K562 (cell line): ENCODE data around the gene PLTP. TPM values are rescaled to one million over a fixed set of nuclear protein-coding genes. Genes with fewer than 3 reads are reported as not detected.

Experiments used
- ARID4B ChIP-seq: sonication (generic); formaldehyde crosslinking; IDR thresholded peaks from 2 replicates; pipeline ENCODE4 v1.8.0; 2022; ENCODE audit warnings: mild to moderate bottlenecking, missing genetic modification reagents
- BCOR ChIP-seq: fragments of 450-650 bp; IDR thresholded peaks from 2 replicates; pipeline ENCODE4 v1.6.1; 2016
- CXXC5 ChIP-seq: fragments of 250-450 bp; sonication (Bioruptor Pico); IDR thresholded peaks from 2 replicates; pipeline ENCODE4 v1.8.0; 2022; ENCODE audit warnings: inconsistent platforms, mild to moderate bottlenecking, moderate library complexity
- DLX4 ChIP-seq: fragments of 250-450 bp; sonication (Bioruptor Pico); IDR thresholded peaks from 2 replicates; pipeline ENCODE4 v1.6.1; 2021; ENCODE audit warnings: mild to moderate bottlenecking
- E2F6 ChIP-seq, 2 experiments: IDR thresholded peaks; 2 replicates each; pipeline ENCODE4 v1.6.1; 2011; ENCODE audit warnings: borderline replicate concordance in 1 of 2, control low read depth in 1 of 2, low read depth in 1 of 2, low read length in 1 of 2, mild to moderate bottlenecking in 1 of 2, mixed read lengths in 1 of 2, moderate library complexity in 1 of 2; ENCODE audit not compliant: insufficient read depth in 1 of 2, insufficient read length in 1 of 2, poor library complexity in 1 of 2, severe bottlenecking in 1 of 2; ENCODE audit errors: extremely low read depth in 1 of 2
- GTF3C2 ChIP-seq: IDR thresholded peaks from 3 replicates; pipeline ENCODE4 v1.6.1; 2011; ENCODE audit warnings: borderline replicate concordance, mild to moderate bottlenecking, moderate library complexity; ENCODE audit not compliant: insufficient read length; ENCODE audit errors: extremely low read depth
- HMBOX1 ChIP-seq: sonication (generic); IDR thresholded peaks from 2 replicates; pipeline ENCODE4 v1.6.1; 2016
- KDM2B ChIP-seq: fragments of 250-450 bp; sonication (Bioruptor Pico); IDR thresholded peaks from 2 replicates; pipeline ENCODE4 v1.8.0; 2021; ENCODE audit warnings: mild to moderate bottlenecking, moderate library complexity
- PTRF ChIP-seq: fragments of 450-650 bp; IDR thresholded peaks from 2 replicates; pipeline ENCODE4 v1.6.1; 2016; ENCODE audit warnings: mild to moderate bottlenecking, missing genetic modification characterization, missing compliant biosample characterization
- RBBP5 ChIP-seq: fragments of 200-600 bp; sonication (generic); IDR thresholded peaks from 2 replicates; pipeline ENCODE4 v1.6.1; 2012; ENCODE audit warnings: borderline replicate concordance, mild to moderate bottlenecking, low read length, control low read depth, inconsistent platforms; ENCODE audit not compliant: insufficient read depth, poor library complexity, severe bottlenecking
- SMARCA4 ChIP-seq: fragments of 450-650 bp; IDR thresholded peaks from 2 replicates; pipeline ENCODE4 v1.6.1; 2016
- U2AF2 ChIP-seq: fragments of 200-400 bp; formaldehyde crosslinking; optimal IDR thresholded peaks from 2 replicates; pipeline ENCODE3; 2017; ENCODE audit warnings: low read depth, mild to moderate bottlenecking, low read length
- ZNF395 ChIP-seq: fragments of 200-800 bp; sonication (Bioruptor generic); IDR thresholded peaks from 2 replicates; pipeline ENCODE4 v1.6.1; 2017; ENCODE audit warnings: missing genetic modification characterization, missing compliant biosample characterization
- ZNF436 ChIP-seq: fragments of 250-450, 450-650 bp; sonication (Bioruptor Pico); formaldehyde crosslinking; IDR thresholded peaks from 2 replicates; pipeline ENCODE4 v1.7.0; 2020; ENCODE audit warnings: mild to moderate bottlenecking
- ZNF696 ChIP-seq: fragments of 250-450 bp; sonication (Bioruptor Pico); conservative IDR thresholded peaks from 2 replicates; pipeline ENCODE4 v1.4.0; 2020; ENCODE audit warnings: mild to moderate bottlenecking, moderate library complexity
- polyA plus RNA-seq, 8 experiments: library from polyadenylated mRNA; depleted of rRNA in 4 of 8; stranded (reverse) in 5 of 8; unstranded in 3 of 8; fragments of >200 nt; fragmentation: Nextera tagmentation in 2 of 8; fragmentation: Illumina TruSeq in 1 of 8; extraction: Ambion mirVana in 2 of 8; extraction: Trizol in 1 of 8; gene quantifications; 2 replicates each; pipeline versions ENCODE4 v1.2.1 to v1.2.3, GENCODE V29; 2011 to 2014; ENCODE audit warnings: inconsistent platforms in 1 of 8, missing spikeins in 1 of 8
- total RNA-seq, 7 experiments: library from RNA; depleted of rRNA in 6 of 7; stranded (reverse); fragments of >200 nt in 6 of 7; fragmentation: Illumina TruSeq in 2 of 7; extraction: Trizol in 2 of 7; gene quantifications; 2 replicates each; pipeline versions ENCODE4 v1.2.1 to v1.2.3, GENCODE V29; 2011 to 2021; ENCODE audit warnings: low replicate concordance in 1 of 7

PLTP gene
- total and polyA plus RNA-seq, 9 of the 15 experiments (the other 6 are each of a cell fraction or from before 2014, with no cell fraction given), result 2.8 to 29.3 (median 17.6) TPM

- TF ChIP-seq ZNF395 (CRISPR knock-in tag), result 0 out of 2 replicates have a peak, but pooled peaks have one; percentile 4
- no peak for TF ChIP-seq SMARCA4
- TF ChIP-seq HMBOX1, result no peak
- no peak for TF ChIP-seq ZNF696
- peak; percentile 83 for TF ChIP-seq GTF3C2
- TF ChIP-seq CXXC5 (CRISPR knock-in tag), result peak; percentile 36
- TF ChIP-seq U2AF2, result no peak
- no peak for TF ChIP-seq KDM2B (CRISPR knock-in tag)
- TF ChIP-seq ARID4B (CRISPR knock-in tag), result 0 out of 2 replicates have a peak, but pooled peaks have one; percentile 53
- peak in 1 of 2 experiments; percentile 29 for TF ChIP-seq E2F6 (IDR thresholded peaks at IDR 0.05; ENCODE audit: borderline replicate concordance in 1 of 2, extremely low read depth in 1 of 2, insufficient read depth in 1 of 2, insufficient read length in 1 of 2, low read depth in 1 of 2, low read length in 1 of 2, poor library complexity in 1 of 2, severe bottlenecking in 1 of 2)
- TF ChIP-seq RBBP5, result peak; percentile 3
- peak; percentile 77; the same call in 1 of the 2 replicates for TF ChIP-seq BCOR
- no peak for TF ChIP-seq DLX4 (CRISPR knock-in tag)
- TF ChIP-seq ZNF436 (CRISPR knock-in tag), result peak; percentile 95
- no peak for TF ChIP-seq PTRF (tag)
These were observed 54.1 kb downstream of the PLTP start (continued) for GRCh38 chr20:45857882-45858216.
